ENCODE measurements around the gene NAALADL2.
"Not testable (repeated sequence)": the region's sequence is repeated elsewhere in the genome, so short reads cannot be mapped to it uniquely, and the experiment has no call there.

DNA sequence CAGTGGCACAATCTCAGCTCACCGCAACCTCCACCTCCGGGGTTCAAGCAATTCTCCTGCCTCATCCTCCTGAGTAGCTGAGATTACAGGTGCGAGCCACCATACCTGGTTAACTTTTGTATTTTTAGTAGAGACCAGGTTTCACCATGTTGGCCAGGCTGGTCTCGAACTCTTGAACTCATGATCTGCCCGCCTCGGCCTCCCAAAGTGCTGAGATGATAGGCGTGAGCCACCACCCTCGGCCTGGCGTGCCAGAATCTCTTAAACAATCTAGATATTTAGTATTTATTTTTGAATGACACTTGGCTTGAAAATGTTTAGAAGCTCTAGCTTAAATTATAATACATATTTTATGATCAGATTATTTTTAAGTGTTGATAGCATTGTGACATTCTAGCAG, 755.0 kb downstream of the NAALADL2 start:
- not testable (repeated sequence) for TF ChIP-seq EZH2 (IDR thresholded peaks at IDR 0.05; ENCODE audit: borderline replicate concordance)
- TF ChIP-seq, protein P1, sequence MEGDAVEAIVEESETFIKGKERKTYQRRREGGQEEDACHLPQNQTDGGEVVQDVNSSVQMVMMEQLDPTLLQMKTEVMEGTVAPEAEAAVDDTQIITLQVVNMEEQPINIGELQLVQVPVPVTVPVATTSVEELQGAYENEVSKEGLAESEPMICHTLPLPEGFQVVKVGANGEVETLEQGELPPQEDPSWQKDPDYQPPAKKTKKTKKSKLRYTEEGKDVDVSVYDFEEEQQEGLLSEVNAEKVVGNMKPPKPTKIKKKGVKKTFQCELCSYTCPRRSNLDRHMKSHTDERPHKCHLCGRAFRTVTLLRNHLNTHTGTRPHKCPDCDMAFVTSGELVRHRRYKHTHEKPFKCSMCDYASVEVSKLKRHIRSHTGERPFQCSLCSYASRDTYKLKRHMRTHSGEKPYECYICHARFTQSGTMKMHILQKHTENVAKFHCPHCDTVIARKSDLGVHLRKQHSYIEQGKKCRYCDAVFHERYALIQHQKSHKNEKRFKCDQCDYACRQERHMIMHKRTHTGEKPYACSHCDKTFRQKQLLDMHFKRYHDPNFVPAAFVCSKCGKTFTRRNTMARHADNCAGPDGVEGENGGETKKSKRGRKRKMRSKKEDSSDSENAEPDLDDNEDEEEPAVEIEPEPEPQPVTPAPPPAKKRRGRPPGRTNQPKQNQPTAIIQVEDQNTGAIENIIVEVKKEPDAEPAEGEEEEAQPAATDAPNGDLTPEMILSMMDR (IDR thresholded peaks at IDR 0.05; ENCODE audit: poor library complexity) = not testable (repeated sequence)

Data from hepatocyte (in vitro differentiated cells).